Measurements from ENCODE around the gene IL33.

IL33 gene

GRCh38 chr9:6216951-6217350 lies 1.3 kb downstream of the IL33 start:
- DNase-seq (ENCODE audit: low read depth in 2 of 2) = no peak

- no peak for DNase-seq (ENCODE audit: low read depth in 2 of 2)
Measured at GRCh38 chr9:6218099-6218502, 2.5 kb downstream of the IL33 start.

- no peak for DNase-seq (ENCODE audit: low read depth in 2 of 2)
Measured at GRCh38 chr9:6219040-6219439, 3.4 kb downstream of the IL33 start.

GRCh38 chr9:6219981-6220380 lies 4.4 kb downstream of the IL33 start:
- DNase-seq (ENCODE audit: low read depth in 2 of 2) = no peak

GRCh38 chr9:6224393-6225154 lies 9.0 kb downstream of the IL33 start:
- no peak for DNase-seq (ENCODE audit: low read depth in 2 of 2)

- no peak for DNase-seq (ENCODE audit: low read depth in 2 of 2)
Measured at GRCh38 chr9:6226696-6227095, 11.1 kb downstream of the IL33 start.

GRCh38 chr9:6229186-6229585 lies 13.6 kb downstream of the IL33 start:
- no peak for DNase-seq (ENCODE audit: low read depth in 2 of 2)

- no peak for DNase-seq (ENCODE audit: low read depth in 2 of 2)
Measured at GRCh38 chr9:6229619-6230018, 14.0 kb downstream of the IL33 start.

GRCh38 chr9:6230037-6230780 lies 14.6 kb downstream of the IL33 start:
- no peak for DNase-seq (ENCODE audit: low read depth in 2 of 2)

GRCh38 chr9:6232336-6232945 lies 16.8 kb downstream of the IL33 start:
- no peak for DNase-seq (ENCODE audit: low read depth in 2 of 2)

GRCh38 chr9:6234014-6234413 lies 18.4 kb downstream of the IL33 start:
- no peak for DNase-seq (ENCODE audit: low read depth in 2 of 2)

GRCh38 chr9:6237267-6237666 lies 21.7 kb downstream of the IL33 start:
- DNase-seq (ENCODE audit: low read depth in 2 of 2) = no peak

GRCh38 chr9:6239048-6239461 lies 23.4 kb downstream of the IL33 start:
- no peak for DNase-seq (ENCODE audit: low read depth in 2 of 2)

GRCh38 chr9:6239694-6240093 lies 24.1 kb downstream of the IL33 start:
- DNase-seq (ENCODE audit: low read depth in 2 of 2) = no peak

- DNase-seq (ENCODE audit: low read depth in 2 of 2) = no peak
Measured at GRCh38 chr9:6243746-6244145, 28.1 kb downstream of the IL33 start.

- DNase-seq (ENCODE audit: low read depth in 2 of 2) = no peak
Measured at GRCh38 chr9:6247266-6247665, 31.7 kb downstream of the IL33 start.

- no peak for DNase-seq (ENCODE audit: low read depth in 2 of 2)
Measured at GRCh38 chr9:6268826-6269397, 53.3 kb downstream of the IL33 start.

GRCh38 chr9:6270896-6271295 lies 55.3 kb downstream of the IL33 start:
- no peak for DNase-seq (ENCODE audit: low read depth in 2 of 2)

- no peak for DNase-seq (ENCODE audit: low read depth in 2 of 2)
Measured at GRCh38 chr9:6271508-6272228, 56.1 kb downstream of the IL33 start.

- DNase-seq (ENCODE audit: low read depth in 2 of 2) = no peak
Measured at GRCh38 chr9:6272229-6272598, 56.6 kb downstream of the IL33 start.

- no peak for DNase-seq (ENCODE audit: low read depth in 2 of 2)
Measured at GRCh38 chr9:6277417-6277816, 61.8 kb downstream of the IL33 start.

GRCh38 chr9:6301858-6302257 lies 86.3 kb downstream of the IL33 start:
- no peak for DNase-seq (ENCODE audit: low read depth in 2 of 2)
